A673 (cell line): Measurements from ENCODE around the gene EED.

ENCODE experiments used
- EZH2 ChIP-seq: fragments of 200-600 bp; sonication (generic); IDR thresholded peaks from 2 replicates; pipeline ENCODE4 v1.6.1; 2017; ENCODE audit warnings: borderline replicate concordance, low read depth, mild to moderate bottlenecking, mixed read lengths, antibody characterized with exemption, low read length; ENCODE audit not compliant: poor library complexity, severe bottlenecking
- TF ChIP-seq, protein P1 (sequence below): fragments of 300-800, 200-600 bp; sonication (generic); conservative IDR thresholded peaks from 2 replicates; pipeline ENCODE4 v1.5.1; 2017; ENCODE audit warnings: low read depth, mild to moderate bottlenecking, antibody characterized with exemption, low read length, moderate library complexity, mixed read lengths

- TF ChIP-seq, protein P1, sequence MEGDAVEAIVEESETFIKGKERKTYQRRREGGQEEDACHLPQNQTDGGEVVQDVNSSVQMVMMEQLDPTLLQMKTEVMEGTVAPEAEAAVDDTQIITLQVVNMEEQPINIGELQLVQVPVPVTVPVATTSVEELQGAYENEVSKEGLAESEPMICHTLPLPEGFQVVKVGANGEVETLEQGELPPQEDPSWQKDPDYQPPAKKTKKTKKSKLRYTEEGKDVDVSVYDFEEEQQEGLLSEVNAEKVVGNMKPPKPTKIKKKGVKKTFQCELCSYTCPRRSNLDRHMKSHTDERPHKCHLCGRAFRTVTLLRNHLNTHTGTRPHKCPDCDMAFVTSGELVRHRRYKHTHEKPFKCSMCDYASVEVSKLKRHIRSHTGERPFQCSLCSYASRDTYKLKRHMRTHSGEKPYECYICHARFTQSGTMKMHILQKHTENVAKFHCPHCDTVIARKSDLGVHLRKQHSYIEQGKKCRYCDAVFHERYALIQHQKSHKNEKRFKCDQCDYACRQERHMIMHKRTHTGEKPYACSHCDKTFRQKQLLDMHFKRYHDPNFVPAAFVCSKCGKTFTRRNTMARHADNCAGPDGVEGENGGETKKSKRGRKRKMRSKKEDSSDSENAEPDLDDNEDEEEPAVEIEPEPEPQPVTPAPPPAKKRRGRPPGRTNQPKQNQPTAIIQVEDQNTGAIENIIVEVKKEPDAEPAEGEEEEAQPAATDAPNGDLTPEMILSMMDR = no peak
- TF ChIP-seq EZH2 = no peak
Measured at GRCh38 chr11:86209806-86210657, 34.5 kb upstream of the EED start.
